SU-DHL-6 (cell line): ENCODE results near the gene RABL3.

Source experiments
- H2AFZ ChIP-seq: fragments of 200-600 bp; sonication (generic); 2 replicates; pipeline ENCODE4 v1.6.1; 2014; ENCODE audit warnings: low read depth, mild to moderate bottlenecking, moderate library complexity, mixed read lengths, antibody characterized with exemption, low read length; ENCODE audit not compliant: severe bottlenecking
- H3F3A ChIP-seq: fragments of 200-600 bp; shearing (Covaris generic); 2 replicates; pipeline ENCODE4 v1.6.0; 2016; ENCODE audit warnings: antibody characterized with exemption, mild to moderate bottlenecking; ENCODE audit not compliant: insufficient read depth
- H3K27ac ChIP-seq: fragments of 200-600 bp; sonication (generic); 2 replicates; pipeline ENCODE4 v1.5.1; 2016; ENCODE audit warnings: low read depth, mild to moderate bottlenecking, low read length, moderate library complexity, mixed read lengths
- H3K27me3 ChIP-seq: fragments of 200-600 bp; sonication (generic), shearing (Covaris generic); 2 replicates; pipeline ENCODE4 v1.6.0; 2014; ENCODE audit warnings: mild to moderate bottlenecking, low read length
- H3K36me3 ChIP-seq: fragments of 200-600 bp; sonication (generic); 2 replicates; pipeline ENCODE4 v1.6.1; 2014; ENCODE audit warnings: mild to moderate bottlenecking, low read length, mixed read lengths
- H3K4me2 ChIP-seq: fragments of 300-600, 200-600 bp; shearing (Covaris generic), sonication (generic); 2 replicates; pipeline ENCODE4 v1.6.0; 2014; ENCODE audit warnings: low read length, low read depth, mild to moderate bottlenecking; ENCODE audit not compliant: poor library complexity, severe bottlenecking
- H3K4me3 ChIP-seq: fragments of 200-600 bp; sonication (generic); 2 replicates; pipeline ENCODE4 v1.5.1; 2014; ENCODE audit warnings: antibody characterized with exemption, low read length, mild to moderate bottlenecking, mixed read lengths; ENCODE audit not compliant: insufficient read depth, poor library complexity, severe bottlenecking
- H3K79me2 ChIP-seq: fragments of 200-600 bp; sonication (generic); 2 replicates; pipeline ENCODE4 v1.6.1; 2014; ENCODE audit warnings: mild to moderate bottlenecking, low read length, moderate library complexity; ENCODE audit not compliant: insufficient read depth
- H3K9ac ChIP-seq: fragments of 200-600 bp; sonication (generic); 2 replicates; pipeline ENCODE4 v1.7.0; 2014; ENCODE audit warnings: mild to moderate bottlenecking, low read length
- H3K9me2 ChIP-seq: fragments of 200-600 bp; sonication (generic); replicated peaks from 2 replicates; pipeline ENCODE4 v1.6.1; 2014; ENCODE audit warnings: low read length; ENCODE audit not compliant: insufficient read depth
- H3K9me3 ChIP-seq: fragments of 200-600 bp; sonication (generic); 2 replicates; pipeline ENCODE4 v1.6.1; 2014; ENCODE audit warnings: low read length, mixed read lengths; ENCODE audit not compliant: insufficient read depth
- H4K20me1 ChIP-seq: fragments of 200-600 bp; sonication (generic); 2 replicates; pipeline ENCODE4 v1.6.1; 2014; ENCODE audit warnings: low read depth, mild to moderate bottlenecking, antibody characterized with exemption, low read length, moderate library complexity, mixed read lengths
- EZH2phosphoT487 ChIP-seq: fragments of 200-600 bp; sonication (generic), shearing (Covaris generic); conservative IDR thresholded peaks from 2 replicates; pipeline ENCODE4 v1.6.1; 2018; ENCODE audit warnings: mild to moderate bottlenecking, antibody characterized with exemption, low read length, moderate library complexity, mixed read lengths
- TF ChIP-seq, protein P1 (sequence below): fragments of 200-600 bp; sonication (generic); IDR thresholded peaks from one replicate; pipeline ENCODE4 v1.5.1; 2017; ENCODE audit warnings: antibody characterized with exemption, mild to moderate bottlenecking, low read length, moderate library complexity; ENCODE audit not compliant: insufficient read depth, poor library complexity, severe bottlenecking

Gene RABL3

GRCh38 chr3:120689395-120689794 lies 52.9 kb downstream of the RABL3 start:
- H3K9me3 ChIP-seq = no peaks in the 10 kb centered on the region
- no peak overlapping the region for H2AFZ ChIP-seq
- no peak overlapping the region for H3K4me2 ChIP-seq
- no peak overlapping the region for H3K9ac ChIP-seq
- TF ChIP-seq, protein P1, sequence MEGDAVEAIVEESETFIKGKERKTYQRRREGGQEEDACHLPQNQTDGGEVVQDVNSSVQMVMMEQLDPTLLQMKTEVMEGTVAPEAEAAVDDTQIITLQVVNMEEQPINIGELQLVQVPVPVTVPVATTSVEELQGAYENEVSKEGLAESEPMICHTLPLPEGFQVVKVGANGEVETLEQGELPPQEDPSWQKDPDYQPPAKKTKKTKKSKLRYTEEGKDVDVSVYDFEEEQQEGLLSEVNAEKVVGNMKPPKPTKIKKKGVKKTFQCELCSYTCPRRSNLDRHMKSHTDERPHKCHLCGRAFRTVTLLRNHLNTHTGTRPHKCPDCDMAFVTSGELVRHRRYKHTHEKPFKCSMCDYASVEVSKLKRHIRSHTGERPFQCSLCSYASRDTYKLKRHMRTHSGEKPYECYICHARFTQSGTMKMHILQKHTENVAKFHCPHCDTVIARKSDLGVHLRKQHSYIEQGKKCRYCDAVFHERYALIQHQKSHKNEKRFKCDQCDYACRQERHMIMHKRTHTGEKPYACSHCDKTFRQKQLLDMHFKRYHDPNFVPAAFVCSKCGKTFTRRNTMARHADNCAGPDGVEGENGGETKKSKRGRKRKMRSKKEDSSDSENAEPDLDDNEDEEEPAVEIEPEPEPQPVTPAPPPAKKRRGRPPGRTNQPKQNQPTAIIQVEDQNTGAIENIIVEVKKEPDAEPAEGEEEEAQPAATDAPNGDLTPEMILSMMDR = no peak
- TF ChIP-seq EZH2phosphoT487 = no peak
- H3K27ac ChIP-seq = no peak overlapping the region
- H3K9me2 ChIP-seq = no peaks in the 10 kb centered on the region
- no peaks in the 10 kb centered on the region for H3K27me3 ChIP-seq
- H3K36me3 ChIP-seq = no peaks in the 10 kb centered on the region; the same call in 1 of the 2 replicates
- H3K4me3 ChIP-seq = no peak overlapping the region
- no peaks in the 10 kb centered on the region for H3F3A ChIP-seq
- no peaks in the 10 kb centered on the region for H3K79me2 ChIP-seq
- H4K20me1 ChIP-seq = no peaks in the 10 kb centered on the region

GRCh38 chr3:120688121-120688520 lies 54.2 kb downstream of the RABL3 start:
- Histone ChIP-seq H3K27me3 (no peaks in the 10 kb centered on the region), H3K79me2 (no peaks in the 10 kb centered on the region), H4K20me1 (no peaks in the 10 kb centered on the region), H3K9me3 (no peaks in the 10 kb centered on the region), H3K36me3 (no peaks in the 10 kb centered on the region; the same call in 1 of the 2 replicates), H3F3A (no peaks in the 10 kb centered on the region), H3K9me2 (no peaks in the 10 kb centered on the region), H3K4me3 (no peak overlapping the region), H3K9ac (no peak overlapping the region), H3K27ac (no peak overlapping the region), H3K4me2 (peak overlapping the region; percentile 7), H2AFZ (no peak overlapping the region)
- TF ChIP-seq, protein P1 = no peak
- no peak for TF ChIP-seq EZH2phosphoT487

DNA sequence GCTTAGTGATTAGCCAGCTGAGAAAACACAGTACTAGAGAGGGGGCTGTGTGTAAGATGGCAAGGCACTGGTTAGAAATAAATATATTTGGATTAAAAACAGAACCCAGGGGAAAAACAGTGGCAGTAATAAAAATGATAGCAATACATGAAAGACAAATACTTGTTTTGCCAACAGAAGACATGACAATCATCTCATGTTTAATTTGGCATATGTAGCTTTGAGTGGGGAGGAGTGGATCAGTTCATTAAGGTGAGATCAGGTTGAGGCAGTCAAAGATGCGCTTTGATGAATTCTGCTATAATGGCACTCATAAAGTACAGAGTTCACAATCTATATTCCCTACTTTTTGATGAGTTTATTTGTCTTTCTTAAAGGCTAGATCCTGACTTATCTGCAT lies 56.9 kb downstream of the RABL3 start:
- Histone ChIP-seq H2AFZ (no peak overlapping the region), H4K20me1 (no peaks in the 10 kb centered on the region), H3K4me3 (no peak overlapping the region), H3F3A (no peaks in the 10 kb centered on the region), H3K9me2 (no peaks in the 10 kb centered on the region), H3K27me3 (no peaks in the 10 kb centered on the region), H3K9me3 (no peaks in the 10 kb centered on the region), H3K9ac (no peak overlapping the region), H3K27ac (no peak overlapping the region), H3K4me2 (no peak overlapping the region), H3K79me2 (no peaks in the 10 kb centered on the region), H3K36me3 (no peaks in the 10 kb centered on the region; the same call in 1 of the 2 replicates)
- TF ChIP-seq, protein P1 = no peak
- no peak for TF ChIP-seq EZH2phosphoT487

GRCh38 chr3:120684896-120685295 lies 57.4 kb downstream of the RABL3 start:
- no peak overlapping the region for H2AFZ ChIP-seq
- no peaks in the 10 kb centered on the region for H3K79me2 ChIP-seq
- TF ChIP-seq, protein P1 = no peak
- TF ChIP-seq EZH2phosphoT487 = no peak
- no peak overlapping the region for H3K27ac ChIP-seq
- no peaks in the 10 kb centered on the region for H3K9me3 ChIP-seq
- no peaks in the 10 kb centered on the region for H3K27me3 ChIP-seq
- no peaks in the 10 kb centered on the region; the same call in 1 of the 2 replicates for H3K36me3 ChIP-seq
- H3F3A ChIP-seq = no peaks in the 10 kb centered on the region
- no peak overlapping the region for H3K4me3 ChIP-seq
- no peak overlapping the region for H3K4me2 ChIP-seq
- no peaks in the 10 kb centered on the region for H3K9me2 ChIP-seq
- no peak overlapping the region for H3K9ac ChIP-seq
- no peaks in the 10 kb centered on the region for H4K20me1 ChIP-seq
